CD4-positive, alpha-beta T cell treated with Interleukin-17A for 4 hours (primary cell): ENCODE data around the gene PAAF1.

ENCODE experiments used
- DNase-seq: peaks from one replicate; pipeline ENCODE4 v3.0.0-alpha.2; 2020; ENCODE audit warnings: mixed read lengths

Gene PAAF1

DNA sequence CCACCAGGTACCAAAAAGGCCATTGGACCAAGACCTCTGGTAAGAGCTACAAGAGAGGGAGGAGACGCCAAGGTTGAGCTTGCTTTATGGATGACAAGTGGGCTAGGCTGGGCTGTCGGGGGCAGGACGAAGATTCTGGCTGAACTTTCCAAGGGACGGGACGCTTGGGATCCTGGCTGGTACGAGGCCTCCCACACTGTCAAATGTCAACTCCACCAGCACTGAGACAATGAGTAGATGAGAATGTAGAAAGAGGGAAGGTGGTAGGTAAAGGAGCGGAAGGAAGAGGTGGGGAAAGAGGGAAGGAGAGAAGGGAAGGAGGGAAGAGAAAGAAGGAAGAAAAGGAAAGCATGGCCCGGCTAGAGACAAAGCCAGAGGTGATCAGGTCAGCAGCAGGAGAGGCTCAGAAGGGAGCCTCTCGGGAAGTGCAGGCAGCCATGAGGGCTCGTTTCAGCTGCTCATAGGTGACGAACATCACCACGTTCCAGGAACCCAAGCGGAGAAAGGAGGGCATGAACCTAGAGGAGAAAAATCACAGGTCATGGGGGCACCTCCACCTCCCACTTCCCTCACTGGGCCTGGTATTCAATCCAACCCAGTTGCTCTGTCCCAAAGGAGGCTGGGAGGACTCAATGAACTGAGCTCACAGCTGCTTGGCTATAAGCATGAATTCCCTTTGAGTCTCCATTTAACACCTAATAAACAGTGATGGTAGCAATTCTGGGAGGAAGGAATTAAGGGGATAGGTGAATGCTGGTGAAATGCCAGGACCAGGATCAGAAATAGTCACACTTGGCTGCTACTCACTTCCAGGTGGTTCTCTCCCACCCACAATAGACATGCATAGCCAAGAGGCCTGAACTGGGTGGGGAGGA, 98.0 kb downstream of the PAAF1 start:
- no peak for DNase-seq

DNA sequence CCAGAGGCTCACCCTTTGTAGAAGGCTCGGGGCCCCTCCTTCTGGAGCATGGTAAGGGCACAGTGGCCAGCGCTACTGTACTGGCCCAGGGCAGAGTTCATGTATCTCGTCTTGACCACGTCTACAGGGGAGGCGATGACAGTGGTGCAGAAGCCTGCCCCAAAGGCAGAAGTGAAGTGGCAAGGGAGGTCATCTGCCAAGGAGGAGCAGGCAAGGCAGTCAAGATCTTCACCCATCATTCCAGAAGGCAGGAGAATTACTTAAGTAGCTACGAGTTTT, 98.6 kb downstream of the PAAF1 start:
- DNase-seq: no peak

DNA sequence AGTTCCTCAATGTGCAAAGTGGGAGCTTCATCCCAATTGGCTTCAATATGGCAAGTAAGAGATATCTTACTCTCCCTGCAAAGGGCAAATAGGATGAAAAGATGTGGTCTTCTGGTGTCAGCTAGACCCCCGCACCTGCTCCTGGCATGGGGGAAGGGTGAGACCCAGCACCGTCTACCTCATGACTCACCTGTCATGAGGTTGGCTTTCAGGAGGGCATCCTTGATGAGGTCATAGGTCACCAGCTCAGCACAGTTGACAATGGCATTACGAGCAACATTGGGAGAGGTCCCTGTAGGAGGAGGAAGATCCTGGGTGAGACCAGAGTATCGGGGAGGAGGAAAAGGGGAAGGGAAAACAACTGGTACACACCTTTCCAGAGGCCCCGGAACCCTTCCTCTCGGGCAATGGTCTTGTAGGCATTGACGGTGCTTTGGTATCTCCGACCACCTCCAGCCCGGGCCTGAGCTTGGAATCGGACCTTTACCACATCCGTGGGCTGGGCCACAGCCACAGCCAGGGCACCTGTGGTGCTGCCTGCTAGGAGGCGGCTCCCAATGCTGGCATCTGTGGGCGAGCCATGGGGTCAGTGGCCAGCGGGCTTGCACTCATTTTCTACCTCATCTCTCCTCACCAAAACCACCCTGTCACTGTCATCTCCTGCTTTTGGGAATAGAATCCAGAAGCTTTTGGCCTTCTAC, 99.8 kb downstream of the PAAF1 start:
- DNase-seq: no peak

DNA sequence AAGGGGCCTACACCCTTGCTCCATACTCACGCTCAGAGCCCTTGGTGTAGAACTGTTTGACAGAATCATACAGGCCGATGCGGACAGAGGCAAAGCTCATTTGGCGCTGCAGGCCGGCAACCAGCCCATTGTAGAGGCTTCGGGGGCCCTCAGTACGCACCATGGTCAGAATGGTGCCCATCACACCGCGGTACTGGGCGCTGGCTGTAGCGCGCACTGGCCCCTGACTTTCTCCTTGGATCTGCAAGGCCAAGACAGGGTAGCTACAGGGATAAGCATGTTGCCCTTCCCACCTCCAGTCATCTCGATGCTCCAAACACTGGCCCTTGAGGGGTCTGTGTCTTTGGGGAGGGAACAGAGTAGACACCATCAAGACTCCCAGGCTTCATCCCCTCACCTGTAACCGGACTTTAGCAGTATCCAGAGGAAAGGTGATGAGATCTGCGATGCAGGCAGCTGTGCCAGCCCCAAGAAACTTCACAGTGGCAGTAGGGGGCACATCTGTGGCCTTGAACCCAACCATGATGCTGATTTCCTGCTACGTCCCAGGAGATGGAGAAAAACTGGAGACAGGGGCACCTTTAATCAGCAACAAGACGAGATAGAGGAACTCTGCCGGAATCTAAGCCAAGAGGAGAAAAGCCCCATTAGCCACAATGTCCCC, 101.2 kb downstream of the PAAF1 start:
- no peak for DNase-seq

DNA sequence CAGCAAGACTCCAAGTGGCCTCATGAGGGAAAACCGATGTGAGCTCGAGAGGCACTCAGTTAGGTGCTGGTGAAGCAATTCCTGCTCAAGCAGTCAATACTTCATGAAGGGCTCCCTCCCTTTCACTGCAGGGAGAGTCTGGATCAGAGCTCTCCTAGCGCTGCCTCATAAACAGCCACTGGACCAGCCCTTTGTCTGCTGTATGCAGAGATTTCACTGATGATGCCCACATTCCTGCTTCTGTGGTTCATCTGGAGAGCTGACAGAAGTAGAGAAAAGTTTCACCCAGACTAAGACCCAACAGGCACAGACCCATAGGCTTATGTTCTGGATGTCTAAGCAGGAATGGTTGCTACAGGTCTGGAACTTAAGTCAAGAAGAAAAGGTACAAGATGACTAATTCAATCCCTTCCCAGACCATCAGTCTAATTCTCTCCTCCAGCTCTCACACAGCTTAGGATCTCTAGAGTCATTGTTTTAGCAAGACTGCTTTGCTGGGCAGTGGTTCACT, 101.8 kb downstream of the PAAF1 start:
- no peak for DNase-seq

DNA sequence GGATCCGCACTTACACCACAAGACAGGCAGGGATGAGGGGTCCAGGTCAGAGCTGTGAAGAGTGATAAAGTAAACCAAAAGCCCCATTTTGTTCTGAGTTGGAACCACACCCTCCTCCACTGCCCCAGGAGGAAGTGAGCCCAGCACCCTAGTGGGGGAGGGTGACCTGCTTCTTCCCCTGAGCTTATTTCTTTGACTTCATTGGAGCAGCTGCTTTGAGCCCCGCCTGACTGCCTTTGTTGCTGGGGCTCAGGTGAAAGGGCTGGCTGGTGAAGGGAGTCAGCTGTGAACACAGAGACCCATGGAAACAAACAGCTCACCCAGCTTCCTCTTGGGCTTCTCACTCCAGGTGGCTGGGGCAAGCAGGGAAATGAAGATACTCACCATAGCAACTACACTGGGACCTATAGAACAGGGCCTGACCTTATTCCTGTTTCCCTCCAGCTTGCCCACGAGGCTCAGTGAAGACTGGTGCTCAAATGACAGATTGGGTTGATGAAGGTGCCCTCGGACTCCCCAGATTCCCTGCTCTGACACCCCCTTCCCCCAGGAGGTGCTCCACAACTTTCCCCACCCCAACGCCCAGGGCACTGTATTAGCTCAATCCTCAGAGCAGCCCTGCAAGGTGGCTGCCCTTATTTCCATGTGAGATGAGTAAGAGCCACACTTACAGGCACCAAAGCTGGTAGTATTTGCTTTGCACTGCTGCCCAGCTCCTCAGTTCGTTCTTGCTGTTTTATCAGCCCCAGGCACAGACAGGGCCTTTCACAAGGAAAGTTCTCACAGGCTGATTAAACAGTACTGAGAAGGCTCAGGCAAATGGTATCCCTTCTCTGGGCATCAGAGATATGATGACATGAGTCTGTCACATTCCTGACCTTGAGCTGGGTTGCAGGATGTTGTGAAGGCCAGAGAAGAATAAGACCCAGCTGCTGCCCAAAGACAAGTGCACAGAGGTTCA, 103.5 kb downstream of the PAAF1 start:
- peak; percentile 89 for DNase-seq
